PC-9 (cell line): Measurements from ENCODE around the gene KLK3.

Experiments used
- EZH2 ChIP-seq: fragments of 200-600 bp; sonication (generic); IDR thresholded peaks from 2 replicates; pipeline ENCODE4 v1.8.0; 2017; ENCODE audit warnings: antibody characterized with exemption, low read depth
- TF ChIP-seq, protein P1 (sequence below): fragments of 200-600 bp; sonication (generic); conservative IDR thresholded peaks from 2 replicates; pipeline ENCODE4 v1.6.1; 2017; ENCODE audit warnings: mixed run types, antibody characterized with exemption, mild to moderate bottlenecking, moderate library complexity

DNA sequence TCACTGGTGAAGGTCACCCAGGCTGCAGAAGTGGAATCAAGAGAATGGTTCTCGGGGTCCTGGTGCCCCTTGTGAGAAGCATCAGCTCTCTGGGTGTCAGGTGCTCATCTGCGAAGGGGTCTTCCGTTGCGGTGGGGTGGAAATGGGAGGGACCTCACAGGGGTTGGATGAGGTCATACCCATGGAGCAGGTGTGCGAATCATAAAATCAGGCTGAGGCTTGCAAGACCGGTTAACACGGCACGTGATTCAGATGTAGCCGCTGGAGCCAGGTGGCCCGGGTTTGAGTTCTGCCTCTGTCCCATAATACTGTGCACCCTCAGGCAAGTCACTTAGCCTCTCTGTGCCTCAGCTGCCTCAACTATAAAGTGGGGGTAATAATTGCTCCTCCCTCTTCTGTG is 17.4 kb upstream of the KLK3 start:
- TF ChIP-seq, protein P1, sequence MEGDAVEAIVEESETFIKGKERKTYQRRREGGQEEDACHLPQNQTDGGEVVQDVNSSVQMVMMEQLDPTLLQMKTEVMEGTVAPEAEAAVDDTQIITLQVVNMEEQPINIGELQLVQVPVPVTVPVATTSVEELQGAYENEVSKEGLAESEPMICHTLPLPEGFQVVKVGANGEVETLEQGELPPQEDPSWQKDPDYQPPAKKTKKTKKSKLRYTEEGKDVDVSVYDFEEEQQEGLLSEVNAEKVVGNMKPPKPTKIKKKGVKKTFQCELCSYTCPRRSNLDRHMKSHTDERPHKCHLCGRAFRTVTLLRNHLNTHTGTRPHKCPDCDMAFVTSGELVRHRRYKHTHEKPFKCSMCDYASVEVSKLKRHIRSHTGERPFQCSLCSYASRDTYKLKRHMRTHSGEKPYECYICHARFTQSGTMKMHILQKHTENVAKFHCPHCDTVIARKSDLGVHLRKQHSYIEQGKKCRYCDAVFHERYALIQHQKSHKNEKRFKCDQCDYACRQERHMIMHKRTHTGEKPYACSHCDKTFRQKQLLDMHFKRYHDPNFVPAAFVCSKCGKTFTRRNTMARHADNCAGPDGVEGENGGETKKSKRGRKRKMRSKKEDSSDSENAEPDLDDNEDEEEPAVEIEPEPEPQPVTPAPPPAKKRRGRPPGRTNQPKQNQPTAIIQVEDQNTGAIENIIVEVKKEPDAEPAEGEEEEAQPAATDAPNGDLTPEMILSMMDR: no peak
- no peak for TF ChIP-seq EZH2
